HG03457 (cell line): ENCODE measurements around the gene ZNF660.
A peak's percentile ranks its signal among the peaks of the same experiment; 100 is the strongest.
"Not testable (repeated sequence)": the region's sequence is repeated elsewhere in the genome, so short reads cannot be mapped to it uniquely, and the experiment has no call there.

Source experiments
- ATAC-seq: cut with Tn5 transposase; IDR thresholded peaks from one replicate; pipeline ENCODE4 v1.9.1; 2021; ENCODE audit warnings: moderate number of reproducible peaks; ENCODE audit not compliant: unreplicated experiment

ZNF660 gene

DNA sequence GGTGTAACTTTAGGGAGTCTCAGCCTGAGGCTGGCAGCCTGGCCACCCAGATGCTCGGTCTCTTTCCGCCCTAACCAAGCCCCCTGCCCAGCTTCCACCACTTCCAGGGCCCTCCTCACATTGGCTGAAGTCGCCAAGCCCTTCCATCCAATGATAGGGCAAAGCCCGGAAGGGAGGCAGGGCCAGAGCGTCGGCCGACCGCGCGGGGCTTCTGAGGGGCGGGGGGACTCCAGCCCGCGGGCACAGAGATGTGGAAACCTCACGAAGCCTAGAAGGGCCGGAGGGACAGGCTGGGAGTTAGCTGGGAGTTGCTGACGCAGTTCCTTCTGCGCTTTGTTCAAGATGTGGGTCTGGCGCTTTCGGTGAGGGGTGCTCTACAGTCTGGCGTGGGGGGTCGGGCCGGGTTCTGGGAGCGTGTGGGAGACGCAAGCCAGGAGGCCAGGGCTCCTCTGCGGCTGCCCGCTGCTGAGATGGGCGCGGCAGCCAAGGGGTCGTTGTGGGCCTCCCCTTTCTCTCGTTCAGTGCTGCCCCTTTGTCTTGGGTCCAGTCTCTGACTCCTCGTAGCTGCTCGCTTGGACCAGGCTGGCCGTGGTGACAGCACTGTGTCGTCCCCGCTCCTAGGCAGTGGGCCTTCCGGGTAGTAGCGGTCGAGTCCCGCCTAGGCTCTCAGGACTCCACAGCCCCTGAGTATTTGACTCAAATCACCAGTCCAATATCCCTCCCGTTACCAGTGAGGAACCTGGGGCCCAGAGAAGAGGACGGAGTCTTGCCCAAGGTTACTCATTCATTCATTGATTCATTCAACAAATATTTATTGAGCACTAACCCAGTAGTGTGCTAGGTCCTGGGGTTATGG, at the start of gene ZNF660:
Gene ZNF660 (plus strand): TSS at position 319 of the 856 bp plus-strand sequence. CDS start 9,230 bp downstream, outside the sequence.
- ATAC-seq: no peak

DNA sequence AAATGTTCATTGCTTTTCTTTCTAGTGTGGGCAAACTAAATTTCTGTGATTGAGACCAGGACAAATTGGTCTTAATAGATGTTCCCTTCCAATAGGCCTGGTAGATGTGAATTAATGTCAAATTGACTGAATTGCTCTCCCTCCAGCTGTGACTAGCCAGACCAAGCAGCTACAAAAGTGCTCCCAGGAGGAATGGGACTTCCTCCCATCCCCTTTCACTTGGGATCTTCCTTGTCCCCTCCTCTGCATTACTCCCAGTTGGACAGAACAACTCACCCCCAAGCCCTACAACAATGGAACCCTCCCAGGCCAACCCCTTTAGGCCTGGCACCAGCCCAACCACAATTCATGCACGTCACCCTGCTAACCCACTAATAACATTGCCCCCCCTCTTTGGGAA, 49.4 kb upstream of the ZNF660 start:
- ATAC-seq: no peak

DNA sequence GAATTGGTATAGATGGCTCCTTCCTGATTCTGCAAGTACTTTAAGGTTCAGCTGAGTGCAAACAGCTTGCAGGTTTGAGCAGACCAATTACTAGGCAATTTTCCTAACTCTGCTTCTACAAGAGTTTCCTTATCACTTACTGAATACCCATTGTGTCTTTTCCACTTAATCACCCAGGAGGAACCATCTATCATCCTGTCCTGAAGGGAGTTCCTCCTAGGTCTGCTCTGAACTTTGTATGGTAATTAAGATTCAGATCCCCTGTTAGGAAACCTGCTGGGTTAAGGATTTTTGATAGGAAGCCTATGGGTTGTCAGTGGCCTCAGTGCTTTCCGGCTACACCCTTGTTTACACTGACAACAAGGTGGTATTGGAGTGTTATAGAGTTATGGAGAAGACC, 40.0 kb upstream of the ZNF660 start:
- ATAC-seq: not testable (repeated sequence)

DNA sequence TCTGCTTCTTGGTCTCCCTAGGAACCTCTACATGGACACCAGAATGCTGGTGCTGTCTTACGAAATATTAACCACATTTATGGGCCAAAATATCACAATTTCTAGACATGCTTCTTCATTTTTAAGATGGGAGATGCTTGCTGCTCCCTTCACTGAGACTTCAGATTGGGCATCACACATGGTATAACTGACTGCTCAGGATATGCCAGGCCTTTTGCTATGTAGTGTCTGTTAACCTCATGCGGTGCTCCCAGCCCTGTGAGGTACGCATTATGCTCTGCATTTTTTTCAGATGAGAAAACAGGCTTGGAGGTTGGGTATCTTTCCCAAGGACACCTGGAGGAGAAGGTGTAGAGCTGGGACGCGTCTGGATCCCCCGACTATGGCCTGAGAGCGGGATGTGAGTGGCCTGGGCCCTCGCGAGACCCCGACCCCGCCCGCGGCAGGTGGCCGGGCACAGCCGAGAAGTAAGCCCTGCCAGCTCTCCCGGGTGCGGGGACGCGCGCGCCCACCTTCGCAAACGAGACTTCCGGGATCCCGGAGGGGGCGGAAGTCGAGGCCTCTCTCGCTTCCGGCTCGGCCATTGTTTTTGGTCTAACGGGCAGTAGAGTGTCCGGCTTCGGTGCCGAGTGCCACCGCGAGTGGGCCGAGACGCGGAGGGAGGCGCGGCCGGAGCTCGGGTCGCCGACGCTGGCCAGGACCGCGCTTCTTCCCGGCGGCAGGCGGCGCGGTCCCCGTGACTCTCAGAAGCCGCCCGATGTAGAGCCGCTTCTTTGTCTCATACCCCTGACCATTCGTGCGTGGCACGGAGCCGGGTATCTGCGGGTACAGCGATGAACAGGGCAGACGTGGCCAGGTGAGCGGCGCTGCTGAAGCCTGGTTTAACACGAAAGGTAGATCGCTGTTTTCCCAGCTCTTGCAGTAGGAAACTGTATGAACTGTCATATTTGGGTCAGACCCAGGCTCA, 29.9 kb upstream of the ZNF660 start, which contains the start of gene ZKSCAN7:
Gene ZKSCAN7 (plus strand): TSS at position 568 of the 967 bp plus-strand sequence. CDS start 1,855 bp downstream, outside the sequence.
- no peak for ATAC-seq

DNA sequence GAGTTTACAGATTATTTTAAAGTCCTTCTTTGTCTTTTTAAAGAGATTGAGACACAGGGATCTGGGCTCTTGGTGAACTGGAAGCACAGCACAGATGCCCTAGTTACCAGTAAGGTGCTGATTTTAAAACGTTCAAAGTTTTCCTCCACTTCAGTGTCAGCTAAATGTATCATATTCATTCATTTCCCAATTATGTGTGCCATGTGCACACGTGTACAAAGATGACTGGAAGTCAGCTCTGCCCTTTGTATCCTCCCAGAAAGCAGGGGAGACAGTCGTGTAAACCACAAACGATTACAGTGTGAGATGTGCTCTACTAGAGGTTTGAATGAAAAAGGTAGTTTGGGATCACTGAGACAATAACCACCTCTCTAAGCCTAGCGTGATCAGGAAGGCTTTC, 29.0 kb upstream of the ZNF660 start:
- ATAC-seq: no peak

DNA sequence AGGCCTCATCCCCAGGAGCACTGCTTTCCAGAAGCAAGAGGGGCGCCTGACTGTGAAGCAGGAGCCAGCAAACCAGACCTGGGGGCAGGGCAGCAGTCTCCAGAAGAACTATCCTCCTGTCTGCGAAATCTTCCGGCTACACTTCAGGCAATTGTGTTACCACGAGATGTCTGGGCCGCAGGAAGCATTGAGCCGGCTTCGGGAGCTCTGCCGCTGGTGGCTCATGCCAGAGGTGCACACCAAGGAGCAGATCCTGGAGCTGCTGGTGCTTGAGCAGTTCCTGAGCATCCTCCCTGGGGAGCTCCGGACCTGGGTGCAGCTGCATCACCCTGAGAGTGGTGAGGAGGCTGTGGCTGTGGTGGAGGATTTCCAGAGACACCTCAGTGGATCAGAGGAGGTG, 27.7 kb upstream of the ZNF660 start:
- no peak for ATAC-seq

DNA sequence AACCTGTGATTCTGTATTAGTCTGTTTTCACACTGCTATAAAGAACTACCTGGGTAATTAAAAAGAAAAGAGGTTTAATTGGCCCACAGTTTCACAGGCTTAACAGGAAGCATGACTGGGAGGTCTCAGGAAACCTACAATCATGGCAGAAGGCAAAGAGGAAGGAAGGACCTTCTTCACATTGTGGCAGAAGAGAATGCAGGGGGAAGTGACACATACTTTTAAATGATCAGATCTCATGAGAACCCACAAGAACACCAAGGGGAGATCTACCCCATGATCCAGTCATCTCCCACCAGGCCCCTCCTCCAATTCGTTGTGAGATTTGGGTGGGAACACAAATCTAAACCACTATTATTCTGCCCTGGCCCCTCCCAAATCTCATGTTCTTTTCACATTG, 23.7 kb upstream of the ZNF660 start:
- no peak for ATAC-seq

DNA sequence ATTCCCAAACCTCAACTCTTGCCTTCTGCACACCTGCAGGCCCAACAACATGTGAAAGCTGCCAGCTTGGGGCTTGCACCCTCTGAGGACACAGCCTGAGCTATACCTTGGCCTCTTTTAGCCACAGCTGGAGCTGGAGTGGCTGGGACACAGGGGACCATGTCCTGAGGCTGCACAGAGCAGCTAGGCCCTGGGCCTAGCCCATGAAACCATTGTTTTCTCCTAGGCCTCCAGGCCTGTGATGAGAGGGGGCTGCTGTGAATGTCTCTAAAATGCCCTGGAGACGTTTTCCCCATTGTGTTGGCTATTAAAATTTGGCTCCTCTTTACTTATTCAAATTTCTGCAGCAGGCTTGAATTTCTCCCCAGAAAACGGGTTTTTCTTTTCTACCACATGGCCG, 22.6 kb upstream of the ZNF660 start:
- ATAC-seq: no peak

DNA sequence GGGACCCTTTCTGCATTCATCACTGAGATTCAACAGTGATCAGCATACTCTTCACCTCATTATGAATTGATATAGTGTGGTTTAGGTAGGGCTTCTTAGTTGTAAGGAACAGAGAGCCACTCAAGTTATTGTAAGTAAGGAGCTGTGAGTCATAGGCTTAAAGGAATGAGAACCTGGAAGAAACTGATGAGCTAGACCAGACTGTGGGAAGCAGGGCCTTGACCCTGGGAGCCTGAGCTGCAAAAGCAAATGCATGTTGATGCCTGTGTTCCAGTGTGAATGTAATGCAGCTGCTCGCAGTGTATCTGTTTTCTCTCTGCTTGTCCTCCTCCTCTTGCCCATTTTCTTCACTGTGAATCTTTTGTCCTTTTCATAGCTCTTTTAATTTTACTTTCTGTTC, 16.2 kb upstream of the ZNF660 start:
- no peak for ATAC-seq

DNA sequence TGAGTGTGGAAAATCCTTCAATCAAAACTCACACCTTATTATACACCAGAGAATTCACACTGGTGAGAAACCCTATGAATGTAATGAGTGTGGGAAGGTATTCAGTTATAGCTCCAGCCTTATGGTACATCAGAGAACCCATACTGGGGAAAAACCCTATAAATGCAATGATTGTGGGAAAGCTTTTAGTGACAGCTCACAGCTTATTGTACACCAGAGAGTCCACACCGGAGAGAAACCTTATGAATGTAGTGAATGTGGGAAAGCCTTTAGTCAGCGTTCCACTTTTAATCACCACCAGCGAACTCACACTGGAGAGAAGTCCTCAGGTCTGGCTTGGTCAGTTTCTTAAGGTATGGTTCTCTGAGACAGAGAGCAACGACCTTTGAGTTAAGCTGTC, 13.7 kb upstream of the ZNF660 start:
- ATAC-seq: no peak

DNA sequence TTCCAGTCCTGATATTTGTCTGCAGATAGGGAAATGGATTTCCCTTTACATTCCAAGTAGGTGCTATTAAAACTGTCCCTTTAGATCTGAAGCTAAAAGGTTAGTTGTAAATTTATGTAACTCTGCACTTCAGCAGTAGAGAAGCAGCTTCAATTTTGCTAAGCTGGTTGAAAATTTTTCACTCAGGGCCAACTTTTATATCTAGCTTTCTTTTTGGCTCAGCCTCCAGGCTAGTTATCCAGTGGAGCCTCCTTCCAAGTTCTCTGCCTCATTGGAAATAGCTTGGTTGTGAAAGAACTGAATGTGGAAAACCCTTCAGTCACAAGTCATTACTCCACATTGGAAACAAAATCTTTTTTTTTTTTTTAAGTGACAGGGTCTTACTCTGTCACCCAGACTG, 8.2 kb upstream of the ZNF660 start:
- ATAC-seq: no peak

DNA sequence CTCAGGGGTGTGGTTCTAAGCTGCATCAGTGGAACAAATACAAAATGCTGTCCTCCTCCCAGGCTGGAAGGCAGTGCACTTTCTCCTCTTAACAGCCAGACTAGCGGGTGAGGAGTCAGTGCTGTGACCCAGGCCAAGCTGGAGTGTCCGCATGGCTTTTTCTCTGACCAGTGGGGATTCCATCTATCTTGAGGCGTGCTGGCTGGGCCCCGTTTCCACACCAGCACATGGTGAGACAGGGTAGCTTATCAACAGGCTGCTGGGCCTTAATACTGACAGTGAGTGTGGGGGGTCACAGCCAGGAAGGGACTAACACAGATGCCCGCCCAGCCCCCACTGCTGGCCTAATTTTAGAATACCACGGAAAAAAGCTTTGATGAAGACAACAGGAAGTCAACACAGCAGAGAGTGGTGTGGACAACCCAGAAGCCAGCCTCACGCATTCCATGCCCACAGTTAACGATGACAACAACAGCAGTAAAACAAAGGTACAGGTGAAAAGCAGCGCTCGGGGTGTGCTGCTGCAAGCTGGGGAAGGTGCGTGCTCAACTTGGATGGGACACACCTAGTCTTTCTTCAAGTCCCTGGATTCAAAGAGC, 7.3 kb upstream of the ZNF660 start:
- not testable (repeated sequence) for ATAC-seq

DNA sequence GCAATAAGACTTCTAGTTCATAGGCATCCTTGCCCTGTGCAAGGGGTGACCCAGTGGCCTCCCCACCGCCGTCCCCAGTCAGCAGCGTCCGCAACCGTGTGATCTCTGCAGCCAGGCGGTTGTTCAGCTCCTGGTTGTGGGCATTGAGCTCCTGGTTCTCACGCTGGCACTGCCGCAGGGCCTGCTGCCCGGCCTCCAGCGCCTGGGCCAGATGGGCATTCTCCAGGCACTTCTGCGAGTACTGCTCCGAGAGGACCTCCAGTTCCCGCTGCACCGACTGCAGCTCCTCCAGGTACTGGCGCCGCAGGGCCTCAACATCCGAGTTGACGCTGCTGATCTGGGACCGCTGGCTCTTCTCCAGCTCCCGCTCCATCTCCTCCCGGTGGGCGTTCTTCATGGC, 6.4 kb upstream of the ZNF660 start:
- ATAC-seq: not testable (repeated sequence)

DNA sequence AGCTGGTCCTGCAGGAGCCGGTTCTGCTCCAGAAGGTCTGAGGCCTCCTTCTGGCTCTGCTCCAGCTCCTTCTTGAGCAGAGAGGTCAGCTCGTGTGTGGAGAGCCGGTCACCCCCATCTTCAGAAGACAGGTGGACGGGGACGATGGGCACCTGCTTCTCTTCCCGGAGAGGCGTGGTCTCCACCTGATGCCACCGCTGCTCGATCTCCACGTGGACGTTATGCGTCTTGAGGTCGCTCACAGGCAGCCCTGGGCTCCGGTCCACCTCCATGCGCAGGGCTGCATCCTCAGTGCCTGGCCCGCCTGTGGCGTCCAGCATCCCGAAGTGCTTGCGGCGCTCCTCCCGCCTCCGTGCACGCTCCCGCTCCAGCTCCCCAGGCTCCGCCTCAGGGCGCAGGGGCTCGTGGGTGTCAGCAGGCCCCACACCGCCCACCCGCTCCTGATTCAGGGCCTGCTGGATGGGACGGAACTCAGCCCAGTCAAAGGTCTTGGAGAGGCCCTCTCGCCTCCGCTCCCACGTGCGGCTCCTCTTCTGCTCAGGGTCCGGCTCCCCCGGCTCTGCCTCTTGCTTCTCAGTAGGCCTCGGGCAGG, 5.7 kb upstream of the ZNF660 start:
- not testable (repeated sequence) for ATAC-seq

DNA sequence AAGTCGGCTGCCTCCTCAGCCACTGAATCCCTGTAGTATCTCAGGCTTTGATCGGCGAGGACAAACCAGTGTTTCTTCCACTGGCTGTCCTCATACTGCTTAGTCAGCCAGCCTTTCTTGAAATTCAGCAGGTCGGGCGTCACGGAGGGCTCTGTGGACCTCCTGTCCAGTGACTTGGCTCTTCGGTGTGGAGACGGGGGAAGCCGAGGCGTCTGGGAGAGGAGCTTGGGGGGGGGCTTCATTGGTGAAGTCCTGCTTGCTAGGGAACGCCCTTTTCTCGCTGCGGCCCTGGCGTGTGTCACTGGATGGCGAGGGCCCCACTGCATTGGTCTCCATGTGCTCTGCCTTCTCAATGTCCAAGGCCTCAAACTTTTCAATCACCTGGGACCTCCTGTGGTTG, 5.0 kb upstream of the ZNF660 start:
- ATAC-seq: not testable (repeated sequence)

DNA sequence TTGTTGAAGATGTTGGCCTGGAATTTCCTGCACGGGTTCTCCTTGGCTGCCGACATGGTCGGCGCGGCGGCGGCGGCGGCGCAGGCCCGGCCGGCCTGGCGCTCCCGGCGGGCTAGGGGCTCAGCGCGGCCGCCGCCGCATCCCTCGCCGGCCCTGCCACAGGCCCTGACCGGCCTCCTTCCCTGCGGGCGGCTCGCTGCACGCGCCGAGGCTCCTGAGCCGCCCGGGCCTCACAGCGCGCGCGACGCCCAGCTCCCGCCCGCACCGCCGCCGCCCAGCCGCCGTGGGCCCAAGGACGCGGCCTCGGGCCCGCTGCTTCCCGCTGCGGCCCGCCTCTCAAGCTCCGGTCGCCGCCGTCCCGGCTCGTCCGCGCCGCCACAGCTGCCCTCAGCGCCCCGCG, 3.8 kb upstream of the ZNF660 start:
- not testable (repeated sequence) for ATAC-seq

DNA sequence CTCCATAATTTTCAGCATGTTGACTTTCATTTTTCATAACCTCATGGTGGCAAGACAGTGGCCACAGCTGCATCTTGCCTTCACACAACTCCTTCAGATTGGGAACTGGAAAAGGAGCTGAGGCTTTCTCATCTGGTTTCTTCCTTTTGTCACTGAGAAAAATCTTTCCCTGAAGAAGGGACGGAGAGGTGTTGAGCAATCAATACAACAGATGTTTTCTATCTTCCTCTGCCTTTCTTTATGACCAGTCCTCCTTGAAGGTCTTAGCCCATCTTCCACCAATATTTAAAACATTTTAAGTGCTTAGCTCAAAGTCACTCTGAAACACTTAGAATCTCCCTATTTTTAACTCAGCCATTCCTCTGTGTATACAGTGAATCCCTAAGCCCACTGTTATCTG, 11.9 kb downstream of the ZNF660 start:
- ATAC-seq: no peak

DNA sequence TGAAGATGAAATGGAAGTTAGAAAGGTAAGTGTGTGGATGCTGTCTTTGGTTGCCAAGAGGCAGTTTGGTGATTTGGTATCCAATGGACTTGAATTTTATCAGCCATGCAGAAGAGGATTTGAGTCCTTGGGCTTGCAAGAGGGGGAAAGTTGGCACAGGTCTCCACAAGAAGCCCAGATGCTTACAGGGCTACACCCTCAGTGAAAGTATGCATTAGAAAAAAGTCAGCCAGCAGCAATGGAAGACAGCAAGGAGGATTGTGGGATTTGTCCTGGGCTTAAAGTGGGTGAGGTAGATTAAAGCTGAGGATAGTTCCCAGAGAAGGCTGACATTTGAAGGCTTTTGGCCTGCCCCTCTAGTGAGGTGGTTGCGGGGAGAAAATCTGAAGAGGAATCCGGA, 17.0 kb downstream of the ZNF660 start:
- no peak for ATAC-seq

DNA sequence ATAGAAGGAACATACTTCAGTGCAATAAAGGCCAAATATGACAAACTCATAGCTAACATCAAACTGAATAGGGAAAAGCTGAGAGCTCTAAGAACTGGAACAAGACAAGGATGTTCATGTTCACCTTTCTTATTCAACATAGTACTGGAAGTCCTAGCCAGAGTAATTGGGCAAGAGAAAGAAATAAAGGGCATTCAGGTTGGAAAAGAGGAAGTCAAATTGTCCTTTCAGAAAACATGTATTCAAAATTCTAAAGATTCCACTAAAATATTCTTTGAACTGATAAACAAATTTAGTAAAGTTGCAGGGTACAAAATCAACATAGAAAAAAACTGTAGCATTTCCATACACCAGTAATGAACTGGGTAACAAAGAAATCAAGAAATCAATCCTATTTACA, 27.9 kb downstream of the ZNF660 start:
- no peak for ATAC-seq

DNA sequence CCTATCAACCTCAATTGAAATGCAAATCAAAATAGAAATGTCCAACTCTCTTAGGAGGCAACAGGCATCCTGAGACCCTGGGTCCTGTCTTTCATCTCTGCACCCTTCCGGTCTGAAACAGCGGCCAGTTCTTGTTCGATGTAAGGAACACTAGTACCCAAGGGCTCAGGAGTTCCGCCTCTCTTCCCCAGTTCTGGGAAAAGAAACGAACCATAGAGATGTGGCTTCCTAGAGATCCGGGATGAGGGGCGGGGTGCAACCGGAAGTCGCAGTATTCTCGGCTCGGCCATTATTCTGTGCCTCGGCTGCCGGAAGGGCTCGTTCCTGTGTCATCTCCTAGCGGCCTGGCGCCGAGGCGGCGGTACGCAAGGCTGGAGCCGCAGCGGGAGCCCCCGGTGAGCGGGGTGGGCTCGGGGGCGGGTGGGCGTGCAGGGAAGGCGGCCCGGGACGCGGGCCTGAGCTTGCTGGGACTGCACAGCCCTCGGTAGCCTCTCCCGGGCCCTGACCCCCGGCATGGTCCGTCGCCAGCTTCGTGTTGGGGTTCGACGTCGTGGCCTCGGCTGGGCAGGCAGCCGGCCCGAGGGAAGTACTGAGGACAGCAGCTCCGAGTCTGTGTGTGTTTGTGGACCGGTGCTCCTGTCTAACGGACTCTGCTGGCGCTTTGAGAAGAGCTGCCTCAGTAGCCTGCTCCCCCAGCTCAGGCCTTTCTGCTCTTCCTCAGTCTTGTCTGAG, 40.2 kb downstream of the ZNF660 start, which contains the start of gene ZNF197:
Gene ZNF197 (plus strand): TSS at position 288 of the 732 bp plus-strand sequence. CDS start 4,119 bp downstream, outside the sequence.
- peak; percentile 86 for ATAC-seq
